NK-92 treated with Interleukin-12 subunit alpha and Interleukin-12 subunit beta, amount 100 ng/mL, for 24 hours (cell line): ENCODE measurements around the gene ACTL6B.
"Not testable (repeated sequence)": the region's sequence is repeated elsewhere in the genome, so short reads cannot be mapped to it uniquely, and the experiment has no call there.

Source experiments
- DNase-seq: peaks from one replicate; lab custom pipeline; 2025; lab: John Stamatoyannopoulos, UW

The ACTL6B gene

GRCh38 chr7:100655908-100656674 lies at the start of gene ACTL6B:
Gene ACTL6B (minus strand): TSS chr7:100656448. CDS start chr7:100656354, 94 bp downstream.
- DNase-seq, result no peak

GRCh38 chr7:100705320-100705752 lies 49.1 kb upstream of the ACTL6B start:
- peak; percentile 79 for DNase-seq

- not testable (repeated sequence) for DNase-seq
Measured at GRCh38 chr7:100701089-100701488, 44.8 kb upstream of the ACTL6B start.

GRCh38 chr7:100699018-100699417 lies 42.8 kb upstream of the ACTL6B start:
- DNase-seq, result no peak

GRCh38 chr7:100696123-100696521 lies 39.9 kb upstream of the ACTL6B start:
- DNase-seq, result no peak

GRCh38 chr7:100694098-100694745 lies 38.0 kb upstream of the ACTL6B start, which contains the start of gene GIGYF1:
Gene GIGYF1 (minus strand): TSS chr7:100694250. CDS start chr7:100688238, 6,012 bp downstream.
- peak; percentile 73 for DNase-seq

- no peak for DNase-seq
Measured at GRCh38 chr7:100693312-100694097, 37.3 kb upstream of the ACTL6B start.

- no peak for DNase-seq
Measured at GRCh38 chr7:100692578-100692961, 36.3 kb upstream of the ACTL6B start.

GRCh38 chr7:100691676-100692577 lies 35.7 kb upstream of the ACTL6B start:
- peak; percentile 56 for DNase-seq

- DNase-seq, result no peak
Measured at GRCh38 chr7:100689230-100690135, 33.2 kb upstream of the ACTL6B start.

- DNase-seq, result no peak
Measured at GRCh38 chr7:100688326-100688860, 32.1 kb upstream of the ACTL6B start.

- no peak for DNase-seq
Measured at GRCh38 chr7:100687751-100688300, 31.6 kb upstream of the ACTL6B start.

- no peak for DNase-seq
Measured at GRCh38 chr7:100687261-100687660, 31.0 kb upstream of the ACTL6B start.

- no peak for DNase-seq
Measured at GRCh38 chr7:100686822-100687211, 30.6 kb upstream of the ACTL6B start.

GRCh38 chr7:100686201-100686821 lies 30.1 kb upstream of the ACTL6B start:
- DNase-seq, result no peak

GRCh38 chr7:100685631-100686145 lies 29.4 kb upstream of the ACTL6B start:
- DNase-seq, result no peak

GRCh38 chr7:100685049-100685605 lies 28.9 kb upstream of the ACTL6B start:
- DNase-seq, result no peak

GRCh38 chr7:100684534-100685042 lies 28.3 kb upstream of the ACTL6B start:
- DNase-seq, result no peak
